HUES6 (cell line): ENCODE measurements around the gene KCNJ5.

ENCODE experiments used
- H3K27ac ChIP-seq: 2 replicates; pipeline ENCODE4 v1.7.0; 2013; ENCODE audit warnings: low read depth, mild to moderate bottlenecking, low read length, inconsistent platforms
- H3K27me3 ChIP-seq: 2 replicates; pipeline ENCODE4 v1.6.1; 2013; ENCODE audit warnings: low read length; ENCODE audit not compliant: control insufficient read depth, insufficient read depth
- H3K36me3 ChIP-seq: 2 replicates; pipeline ENCODE4 v1.6.1; 2013; ENCODE audit warnings: low read length; ENCODE audit not compliant: control insufficient read depth, insufficient read depth
- H3K4me1 ChIP-seq: 2 replicates; pipeline ENCODE4 v1.6.1; 2013; ENCODE audit warnings: low read length; ENCODE audit not compliant: control insufficient read depth, insufficient read depth
- H3K4me3 ChIP-seq: 2 replicates; pipeline ENCODE4 v1.5.1; 2013; ENCODE audit warnings: low read depth, low read length
- H3K9ac ChIP-seq: one replicate; pipeline ENCODE4 v1.6.1; 2013; ENCODE audit warnings: mild to moderate bottlenecking, low read length
- H3K9me3 ChIP-seq: 2 replicates; pipeline ENCODE4 v1.6.1; 2013; ENCODE audit warnings: low read depth, low read length; ENCODE audit not compliant: control insufficient read depth, insufficient read depth

Gene KCNJ5

GRCh38 chr11:128897826-128898225 lies 6.7 kb downstream of the KCNJ5 start:
- Histone ChIP-seq H3K36me3 (no peaks in the 10 kb centered on the region), H3K4me3 (no peak overlapping the region), H3K27me3 (peaks cover 87% of the 10 kb centered on the region), H3K4me1 (peaks cover 16% of the 10 kb centered on the region), H3K9ac (no peak overlapping the region), H3K27ac (no peak overlapping the region), H3K9me3 (no peaks in the 10 kb centered on the region)

DNA sequence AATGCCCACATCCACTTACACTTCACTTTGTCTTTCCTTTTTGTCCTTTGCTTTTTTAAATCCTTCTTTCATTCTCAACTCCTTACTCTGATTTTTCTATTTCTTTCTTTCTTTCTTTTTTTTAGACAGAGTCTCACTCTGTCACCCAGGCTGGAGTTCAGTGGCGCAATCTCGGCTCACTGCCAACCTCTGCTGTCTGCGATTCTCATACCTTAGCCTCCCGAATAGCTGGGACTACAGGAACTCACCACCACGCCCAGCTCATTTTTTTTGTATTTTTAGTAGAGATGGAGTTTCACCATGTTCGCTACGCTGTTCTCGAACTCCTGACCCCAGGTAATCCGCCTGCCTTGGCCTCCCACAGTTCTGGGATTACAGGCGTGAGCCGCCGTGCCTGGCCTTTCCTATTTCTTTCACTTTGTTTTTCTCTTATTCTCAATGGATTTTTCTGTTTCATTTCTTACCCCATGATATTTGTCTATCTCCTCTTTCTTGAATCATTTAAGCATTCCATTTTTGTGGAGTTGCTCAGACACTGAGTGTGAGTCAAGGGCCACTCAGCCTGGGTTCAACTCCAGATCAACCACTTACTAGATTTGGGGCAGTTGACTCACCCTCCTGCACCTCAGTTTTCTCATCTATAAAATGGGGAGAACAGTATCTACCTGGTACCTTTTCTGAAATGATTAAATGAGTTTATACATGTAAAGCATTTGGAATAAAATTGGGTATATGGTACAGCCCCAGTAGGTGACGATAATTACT lies 7.6 kb downstream of the KCNJ5 start:
- H3K27ac ChIP-seq: no peak overlapping the region
- no peaks in the 10 kb centered on the region for H3K9me3 ChIP-seq
- peaks cover 87% of the 10 kb centered on the region for H3K27me3 ChIP-seq
- H3K4me3 ChIP-seq: no peak overlapping the region
- no peaks in the 10 kb centered on the region for H3K36me3 ChIP-seq
- peaks cover 25% of the 10 kb centered on the region for H3K4me1 ChIP-seq
- no peak overlapping the region for H3K9ac ChIP-seq

DNA sequence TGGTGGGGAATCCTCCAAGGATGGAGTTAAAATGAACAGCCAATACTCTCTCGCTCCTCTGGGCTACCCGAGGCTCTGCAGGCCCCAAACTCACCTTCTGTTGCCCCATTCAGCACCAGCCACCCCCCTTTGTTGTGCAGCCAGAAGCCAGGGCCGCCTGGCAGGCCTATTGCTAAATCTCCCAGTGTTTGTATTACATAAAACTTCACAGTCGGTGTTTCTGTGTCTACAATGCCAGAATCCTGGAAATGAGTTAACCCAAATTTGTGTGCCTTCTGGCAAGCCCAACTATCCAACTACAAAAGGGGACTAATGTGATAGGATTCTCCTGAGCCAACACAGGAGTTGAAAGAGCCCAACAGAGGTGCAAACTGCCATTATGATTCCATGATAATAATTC lies 9.3 kb downstream of the KCNJ5 start:
- Histone ChIP-seq H3K9ac (no peak overlapping the region), H3K27me3 (peaks cover 91% of the 10 kb centered on the region), H3K36me3 (no peaks in the 10 kb centered on the region)

DNA sequence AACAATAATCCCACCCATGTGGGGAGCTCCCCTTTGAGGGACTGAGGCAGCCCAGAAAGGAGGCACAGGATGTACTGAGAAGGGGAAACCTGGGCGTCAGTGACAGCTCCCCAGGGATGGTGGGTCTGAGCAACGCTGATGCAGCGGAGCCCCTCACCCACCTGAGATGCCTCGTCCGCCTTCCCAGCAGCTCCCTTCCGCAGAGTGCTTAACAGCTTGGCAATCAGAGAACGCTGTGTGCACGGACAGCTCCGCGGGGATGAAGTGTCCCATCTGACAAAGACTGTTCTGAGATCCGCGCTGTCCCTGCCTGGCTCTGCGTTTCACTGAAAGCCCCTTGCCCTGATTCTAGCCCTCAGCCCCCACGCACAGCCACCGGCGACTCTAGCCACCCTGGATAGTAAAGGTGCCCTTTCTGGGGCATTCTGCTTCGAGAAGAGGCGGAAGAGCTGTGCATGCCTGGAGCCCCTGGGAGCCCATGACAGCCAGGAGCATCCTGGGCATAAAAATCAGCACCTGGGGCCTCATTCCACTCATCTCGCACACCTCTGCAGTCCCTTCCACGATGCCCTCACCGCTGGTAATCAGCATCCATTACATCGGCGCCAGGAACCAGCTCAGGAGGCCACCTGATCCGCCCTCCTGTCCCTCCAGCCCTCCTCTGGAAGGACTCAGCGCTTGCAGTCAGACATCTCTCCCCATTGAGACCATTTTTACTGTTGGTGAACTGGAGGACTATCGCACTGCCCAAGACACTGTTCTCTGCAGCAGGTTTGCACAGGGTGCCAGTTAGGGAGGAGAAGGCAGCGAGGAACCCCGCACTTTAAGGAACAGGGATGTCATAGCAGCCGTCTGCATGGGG lies 10.7 kb downstream of the KCNJ5 start:
- no peak overlapping the region for H3K27ac ChIP-seq
- peaks cover 88% of the 10 kb centered on the region for H3K27me3 ChIP-seq
- no peak overlapping the region for H3K9ac ChIP-seq
- H3K9me3 ChIP-seq: no peaks in the 10 kb centered on the region
- H3K36me3 ChIP-seq: no peaks in the 10 kb centered on the region
- peak overlapping the region; percentile 17; the same call in 1 of the 2 replicates for H3K4me3 ChIP-seq
- peaks cover 37% of the 10 kb centered on the region for H3K4me1 ChIP-seq

More for the DNA sequence above, 9.3 kb downstream of the KCNJ5 start:
- no peak overlapping the region for H3K27ac ChIP-seq
- H3K9me3 ChIP-seq: no peaks in the 10 kb centered on the region
- peaks cover 37% of the 10 kb centered on the region for H3K4me1 ChIP-seq
- no peak overlapping the region for H3K4me3 ChIP-seq

DNA sequence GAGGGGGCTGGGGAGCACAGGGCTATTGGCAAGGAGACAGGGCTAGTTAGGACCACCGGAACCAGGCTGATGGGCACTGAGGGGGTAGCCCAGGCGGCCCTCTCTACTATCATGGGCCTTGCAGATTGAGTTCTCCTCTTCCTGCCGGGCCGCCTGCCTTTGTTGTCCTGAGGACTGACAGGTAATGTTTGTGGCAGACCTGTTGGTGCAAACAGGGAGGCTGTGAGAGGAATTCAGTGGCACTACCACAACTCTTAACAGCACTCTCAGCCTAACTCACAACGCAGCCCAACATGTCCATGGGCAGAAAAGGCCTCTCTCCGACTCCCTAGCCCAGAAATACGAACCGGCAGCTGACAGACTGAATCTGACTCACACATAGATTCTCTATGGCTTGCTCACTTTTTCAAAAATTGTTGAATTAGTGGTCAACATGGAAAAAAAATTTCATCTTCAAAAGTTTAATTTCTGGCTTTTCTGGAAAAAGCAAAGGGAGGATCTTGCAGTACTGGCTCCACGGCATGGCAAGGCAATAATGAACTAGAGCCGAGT lies 11.4 kb downstream of the KCNJ5 start:
- H3K4me3 ChIP-seq: 0 out of 2 replicates have a peak overlapping the region, but pooled peaks have one; percentile 17
- no peak overlapping the region for H3K9ac ChIP-seq
- no peak overlapping the region for H3K27ac ChIP-seq
- H3K4me1 ChIP-seq: peaks cover 37% of the 10 kb centered on the region
- no peaks in the 10 kb centered on the region for H3K9me3 ChIP-seq
- H3K27me3 ChIP-seq: peaks cover 93% of the 10 kb centered on the region
- no peaks in the 10 kb centered on the region for H3K36me3 ChIP-seq

DNA sequence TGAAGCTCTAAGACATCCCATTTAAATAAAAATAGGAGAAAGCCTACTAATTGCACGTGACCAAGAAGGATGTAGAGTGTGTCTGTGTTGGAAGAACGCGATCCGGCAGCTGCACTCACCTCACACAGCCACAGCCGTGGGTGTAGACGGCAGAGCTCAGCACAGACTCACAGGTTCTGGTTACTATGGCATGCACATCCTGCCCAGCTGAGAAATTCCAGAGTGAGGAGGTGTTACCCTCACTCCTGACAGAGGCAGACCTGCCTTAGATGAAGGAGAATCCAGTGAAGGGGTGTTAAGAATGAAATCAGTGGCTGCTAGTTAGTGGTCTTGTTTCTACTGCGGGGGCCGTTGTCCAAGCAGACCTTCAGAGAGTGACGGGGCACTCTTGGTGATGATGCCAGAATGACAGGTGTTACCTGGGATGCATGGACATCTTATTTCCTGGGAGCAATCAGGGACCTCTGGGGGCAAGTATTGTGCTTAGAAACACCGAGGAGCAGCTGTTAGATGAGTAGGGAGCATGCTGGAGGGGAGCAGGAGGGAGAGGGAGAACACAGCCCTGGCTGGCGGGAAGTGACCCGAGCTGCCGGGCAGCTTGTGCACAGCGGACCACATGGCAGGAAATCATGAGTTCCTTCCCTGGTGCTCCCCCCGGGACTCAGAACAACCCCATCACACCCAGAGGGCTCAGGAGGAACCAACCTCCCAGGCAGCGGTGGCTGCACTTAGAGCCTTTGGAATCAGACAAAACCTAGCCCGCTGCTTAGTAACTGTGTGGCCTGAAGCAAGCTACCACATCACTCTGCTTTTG lies 12.3 kb downstream of the KCNJ5 start:
- no peaks in the 10 kb centered on the region for H3K9me3 ChIP-seq
- H3K27me3 ChIP-seq: peaks cover 92% of the 10 kb centered on the region
- H3K9ac ChIP-seq: no peak overlapping the region
- H3K36me3 ChIP-seq: no peaks in the 10 kb centered on the region
- peak overlapping the region; percentile 70 for H3K4me3 ChIP-seq
- no peak overlapping the region for H3K27ac ChIP-seq
- H3K4me1 ChIP-seq: peaks cover 37% of the 10 kb centered on the region

DNA sequence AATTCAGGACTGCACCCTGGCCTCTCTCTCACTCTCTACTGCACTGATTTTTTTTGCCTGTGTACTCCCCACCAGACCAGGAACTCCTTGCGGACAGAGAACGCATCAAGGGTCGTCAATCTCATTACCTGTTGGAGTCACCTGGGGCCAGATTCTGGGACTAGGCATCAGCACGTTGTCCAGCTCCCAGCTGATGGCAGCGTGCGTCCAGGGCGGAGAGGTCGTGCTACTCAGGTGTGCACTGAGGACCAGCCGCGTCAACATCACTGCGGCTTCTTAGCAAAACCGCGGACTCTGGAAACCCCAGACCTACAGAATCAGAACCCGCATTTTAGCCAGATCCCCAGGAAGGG lies 13.1 kb downstream of the KCNJ5 start:
- peaks cover 86% of the 10 kb centered on the region for H3K27me3 ChIP-seq
- peak overlapping the region; percentile 70 for H3K4me3 ChIP-seq
- no peak overlapping the region for H3K9ac ChIP-seq
- H3K36me3 ChIP-seq: no peaks in the 10 kb centered on the region
- no peaks in the 10 kb centered on the region for H3K9me3 ChIP-seq
- no peak overlapping the region for H3K27ac ChIP-seq
- peaks cover 37% of the 10 kb centered on the region for H3K4me1 ChIP-seq

DNA sequence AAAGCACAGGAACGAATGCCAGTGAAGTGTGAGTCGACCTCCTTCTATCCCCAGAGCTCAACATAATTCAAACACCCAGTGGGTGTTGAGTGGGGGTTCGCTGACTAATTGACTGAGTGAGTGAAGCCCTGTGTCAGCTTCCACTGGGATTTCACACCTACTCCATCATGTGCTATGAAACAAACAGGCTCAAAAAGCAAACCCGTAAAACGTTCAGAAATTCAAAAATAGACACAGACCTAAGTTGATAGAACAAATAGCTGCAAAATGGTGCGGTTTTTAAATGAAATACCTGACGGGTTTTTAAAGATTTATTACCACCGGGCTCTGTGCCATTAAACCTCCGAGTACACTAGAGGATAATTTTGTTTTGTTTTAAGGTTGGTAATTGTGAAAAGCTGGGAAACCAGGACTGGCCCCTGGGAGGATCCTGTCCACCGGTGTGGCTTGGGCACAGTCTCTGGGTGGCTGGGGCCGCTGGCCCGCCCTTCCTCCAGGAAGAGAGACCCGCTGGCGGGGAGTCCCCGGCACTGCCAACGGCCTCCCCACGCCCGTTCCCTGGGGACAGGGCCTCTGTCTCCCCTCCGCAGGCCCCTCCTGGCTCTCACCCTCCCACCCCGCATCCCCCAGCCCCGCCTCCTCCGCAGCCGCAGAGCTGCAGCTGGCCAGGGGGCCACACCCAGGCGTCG lies 13.6 kb downstream of the KCNJ5 start:
- H3K4me1 ChIP-seq: peaks cover 37% of the 10 kb centered on the region
- no peaks in the 10 kb centered on the region for H3K9me3 ChIP-seq
- H3K9ac ChIP-seq: no peak overlapping the region
- H3K36me3 ChIP-seq: no peaks in the 10 kb centered on the region
- peaks cover 83% of the 10 kb centered on the region for H3K27me3 ChIP-seq
- H3K27ac ChIP-seq: no peak overlapping the region
- H3K4me3 ChIP-seq: peak overlapping the region; percentile 70

GRCh38 chr11:128905345-128906184 lies 14.4 kb downstream of the KCNJ5 start:
- Histone ChIP-seq H3K36me3 (no peaks in the 10 kb centered on the region), H3K4me3 (peak overlapping the region; percentile 70), H3K27me3 (peaks cover 77% of the 10 kb centered on the region), H3K4me1 (peaks cover 37% of the 10 kb centered on the region), H3K27ac (no peak overlapping the region), H3K9ac (no peak overlapping the region), H3K9me3 (no peaks in the 10 kb centered on the region)
